LoVo (cell line): Measurements from ENCODE around the gene TOR1AIP2.
"Not testable (repeated sequence)": the region's sequence is repeated elsewhere in the genome, so short reads cannot be mapped to it uniquely, and the experiment has no call there.

ENCODE experiments used
- DNase-seq: peaks from one replicate; pipeline ENCODE4 v3.0.0-alpha.2; 2016; ENCODE audit warnings: low spot score

Gene TOR1AIP2

DNA sequence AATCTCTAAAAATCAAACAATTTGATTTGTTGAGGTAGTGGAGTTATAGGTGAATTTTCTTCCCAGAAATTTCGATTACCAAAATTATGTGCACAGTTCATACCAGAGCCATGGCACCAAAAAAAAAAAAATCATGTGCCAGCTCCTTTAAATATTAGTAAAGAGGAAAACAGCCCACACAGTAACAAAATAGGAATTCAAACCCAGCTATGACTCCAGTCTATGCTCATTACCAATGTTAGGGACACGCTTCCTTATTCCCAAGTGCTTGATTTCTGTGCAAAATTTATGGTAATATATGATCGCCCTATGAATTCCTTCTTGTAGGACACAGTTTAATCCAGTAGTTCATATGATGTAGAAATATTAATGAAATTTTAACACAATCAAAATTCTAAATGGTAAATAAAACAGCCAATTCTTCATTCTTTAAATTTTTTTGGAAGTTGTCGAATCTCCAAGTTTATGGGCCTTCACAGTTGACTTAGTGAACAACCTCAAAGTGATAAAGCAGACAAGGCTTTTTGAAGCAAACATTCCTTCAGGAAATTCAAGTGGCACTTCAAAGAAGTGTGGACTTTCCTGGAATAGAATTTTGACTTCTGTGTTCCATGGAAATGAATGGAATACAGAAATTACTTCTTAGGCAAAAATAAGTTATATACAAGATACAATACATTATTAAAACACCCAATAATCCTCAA, 1.9 kb downstream of the TOR1AIP2 start:
- DNase-seq, result no peak

DNA sequence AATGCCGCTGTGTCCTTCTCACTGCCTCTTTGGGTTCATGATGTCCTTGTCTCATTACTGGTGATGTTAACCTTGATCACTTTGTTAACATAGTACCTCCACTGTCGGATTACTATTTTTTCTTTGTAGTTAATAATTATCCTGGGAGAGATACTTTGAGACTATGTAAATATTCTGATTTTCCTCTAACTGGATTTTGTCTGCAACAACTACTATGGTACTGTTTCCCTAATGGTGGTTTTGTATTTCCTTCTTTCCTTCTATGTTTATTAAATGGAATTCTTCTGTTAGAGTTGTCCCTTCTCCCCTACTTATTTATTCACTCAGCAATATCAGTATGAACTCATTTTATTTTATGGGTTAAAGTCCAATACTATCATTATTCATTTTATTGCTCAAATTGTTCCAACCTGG, 4.2 kb downstream of the TOR1AIP2 start:
- DNase-seq, result no peak

DNA sequence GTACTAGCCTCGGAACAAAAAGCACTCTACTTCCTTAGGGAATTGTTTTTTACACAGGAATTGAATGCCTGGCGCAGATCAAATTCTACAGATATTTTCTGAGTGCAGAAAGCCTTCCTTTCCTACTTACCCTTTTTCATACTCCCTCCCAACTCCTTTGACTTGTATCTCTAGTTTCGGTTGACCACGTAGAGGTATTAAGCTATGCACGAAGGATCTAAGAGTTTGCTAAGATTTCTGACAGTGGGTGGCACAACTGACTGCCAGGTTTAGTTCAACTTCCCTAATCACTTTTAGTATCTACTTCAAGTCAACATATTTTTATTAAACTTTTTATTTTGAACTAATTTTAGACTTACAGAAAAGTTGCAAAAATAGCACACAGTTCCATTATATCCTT, 5.0 kb downstream of the TOR1AIP2 start:
- DNase-seq, result no peak

DNA sequence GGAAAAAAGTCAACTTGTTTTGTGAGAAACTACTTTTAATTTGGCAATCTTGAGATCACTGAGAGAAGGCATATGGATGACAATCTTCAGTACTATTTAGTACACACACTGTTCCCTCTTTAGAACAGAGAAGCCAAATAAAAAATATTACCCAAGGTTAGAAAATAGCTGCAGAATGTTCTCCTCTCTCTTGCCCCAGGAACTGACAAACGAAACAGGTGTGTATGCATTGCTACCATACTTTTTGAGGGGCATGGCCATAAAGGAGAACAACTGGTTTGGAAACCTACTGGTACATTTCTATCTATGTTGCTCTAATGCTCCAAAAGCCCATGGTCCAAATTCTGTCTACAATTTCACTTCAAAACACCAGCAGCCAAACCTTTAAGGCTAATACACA, 5.7 kb downstream of the TOR1AIP2 start:
- DNase-seq, result no peak

DNA sequence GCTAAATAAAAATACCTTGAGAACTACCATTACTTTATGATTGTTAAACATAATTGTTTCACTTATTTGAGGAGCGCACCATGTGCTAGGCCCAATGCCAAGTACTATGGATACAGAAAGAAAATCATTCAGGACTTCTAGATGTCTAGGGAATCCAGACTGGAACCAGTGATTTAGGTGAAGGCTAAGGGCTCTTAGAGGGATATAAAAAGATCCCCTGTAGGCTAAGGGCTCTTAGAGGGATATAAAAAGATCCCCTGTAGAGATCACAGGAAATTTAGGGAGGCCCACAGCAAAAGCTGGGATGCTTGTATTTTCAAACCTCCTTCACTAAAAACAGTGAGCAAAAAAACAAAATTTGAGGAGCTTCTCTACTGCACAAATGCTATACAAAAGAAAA, 6.7 kb downstream of the TOR1AIP2 start:
- DNase-seq, result no peak

DNA sequence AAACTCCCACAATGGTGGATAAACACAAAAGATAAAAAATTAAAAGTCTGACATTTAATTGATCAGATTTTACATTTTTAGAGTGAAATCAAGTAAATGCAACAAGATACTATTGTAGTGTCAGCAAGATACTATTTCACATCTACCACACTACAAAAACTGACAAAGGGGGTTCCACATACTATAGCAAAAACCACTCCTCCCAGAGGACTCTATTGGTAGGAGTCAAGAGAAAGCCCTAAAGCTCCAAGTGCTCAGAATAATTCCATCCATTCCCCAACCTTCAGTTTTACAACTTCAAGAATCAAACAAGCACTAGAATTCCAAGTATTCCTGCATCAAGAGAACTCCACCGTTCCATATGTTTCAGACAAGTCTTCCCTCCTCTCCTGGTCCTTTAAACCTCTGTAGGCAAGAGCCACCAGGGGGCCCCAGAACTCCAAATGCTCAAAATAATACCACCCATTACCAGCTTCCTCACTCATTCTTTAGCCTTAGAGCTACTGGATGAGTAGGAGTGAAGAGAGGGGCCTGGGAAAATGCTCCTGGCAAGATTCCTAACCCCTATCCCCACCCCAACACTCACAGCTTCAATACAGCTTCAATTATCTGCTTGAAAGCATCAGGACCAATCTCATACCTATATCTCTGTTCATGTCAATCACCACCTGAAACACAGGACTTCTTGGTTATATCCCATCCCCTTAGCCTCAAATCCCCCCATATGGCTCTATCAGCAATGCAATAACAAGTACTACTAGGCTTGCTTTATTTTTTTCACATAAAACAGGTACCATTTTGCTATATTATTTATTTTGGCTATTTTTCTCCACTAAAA, 9.9 kb downstream of the TOR1AIP2 start:
- peak; percentile 32 for DNase-seq

DNA sequence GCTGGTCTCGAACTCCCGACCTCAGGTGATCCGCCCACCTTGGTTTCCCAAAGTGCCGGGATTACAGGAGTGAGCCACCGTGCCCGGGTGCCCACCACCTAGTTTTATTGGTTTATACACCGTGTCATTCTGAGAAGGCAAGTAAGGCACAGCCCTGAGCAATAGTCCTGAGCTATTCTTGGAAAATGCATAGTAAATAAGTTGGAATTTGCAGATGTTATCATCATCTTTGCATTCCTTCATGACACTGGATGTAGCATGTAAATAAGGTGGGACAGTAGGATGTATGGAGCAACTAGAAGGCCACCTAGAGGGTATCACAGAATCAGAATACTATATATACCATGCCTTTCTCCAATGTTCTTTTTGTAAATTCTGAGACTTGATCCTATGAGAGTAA, 11.0 kb downstream of the TOR1AIP2 start:
- DNase-seq, result no peak

DNA sequence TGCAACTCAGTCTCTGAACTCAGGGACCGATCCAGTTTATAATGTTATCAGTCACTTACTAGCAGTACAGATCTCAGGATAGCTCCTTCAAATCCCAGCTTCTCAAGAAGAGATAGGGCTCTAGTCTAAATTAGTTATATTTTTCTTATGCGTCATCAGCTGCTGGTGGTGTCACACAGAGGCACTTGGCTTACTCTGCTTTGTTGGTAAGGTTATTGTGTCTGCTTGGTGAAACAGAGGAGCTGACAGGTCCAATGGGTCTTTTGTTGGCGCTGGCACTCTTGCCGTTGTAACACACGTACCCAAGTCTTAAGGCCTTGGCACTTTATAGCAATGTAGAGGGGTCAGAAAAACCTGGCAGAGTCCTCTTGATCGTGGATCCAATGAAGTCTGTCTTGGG, 12.2 kb downstream of the TOR1AIP2 start:
- DNase-seq, result no peak

DNA sequence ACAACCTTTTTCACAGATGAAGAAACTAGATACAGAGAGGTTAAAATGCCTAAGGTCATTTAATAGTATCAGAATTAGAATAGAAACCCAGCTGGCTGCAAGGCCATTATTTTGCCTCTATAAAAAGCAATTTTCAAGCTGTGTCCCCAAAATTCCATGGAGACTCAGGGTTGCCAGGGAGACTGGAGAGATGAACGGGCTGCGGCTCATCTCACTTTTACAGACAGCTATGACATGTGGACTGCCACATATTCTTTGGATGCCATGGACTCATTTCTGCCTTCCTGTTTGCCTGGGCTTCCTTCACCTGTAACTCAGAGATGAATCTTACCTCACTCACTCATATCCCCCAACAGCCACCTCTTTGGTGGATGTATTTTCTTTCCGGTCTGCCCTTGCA, 17.0 kb downstream of the TOR1AIP2 start:
- DNase-seq, result no peak

DNA sequence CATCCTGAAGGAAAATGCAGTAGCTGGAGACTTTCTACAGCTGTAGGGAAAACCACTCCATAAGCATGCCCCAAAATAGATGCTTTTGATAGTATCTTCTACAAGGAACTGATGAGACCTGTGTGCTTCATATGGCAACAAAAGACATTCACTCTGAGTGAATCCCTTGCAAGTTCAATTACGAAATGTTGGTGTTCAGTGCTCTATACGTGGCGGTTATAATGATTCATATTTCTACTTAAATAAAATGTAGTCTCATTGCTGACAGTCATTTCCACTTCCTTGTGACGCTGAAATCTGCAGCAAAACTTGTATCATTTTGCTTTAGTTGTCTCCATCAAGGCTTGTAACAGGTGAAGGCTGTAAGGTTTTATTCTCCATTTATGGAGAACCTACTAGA, 20.6 kb downstream of the TOR1AIP2 start:
- no peak for DNase-seq

DNA sequence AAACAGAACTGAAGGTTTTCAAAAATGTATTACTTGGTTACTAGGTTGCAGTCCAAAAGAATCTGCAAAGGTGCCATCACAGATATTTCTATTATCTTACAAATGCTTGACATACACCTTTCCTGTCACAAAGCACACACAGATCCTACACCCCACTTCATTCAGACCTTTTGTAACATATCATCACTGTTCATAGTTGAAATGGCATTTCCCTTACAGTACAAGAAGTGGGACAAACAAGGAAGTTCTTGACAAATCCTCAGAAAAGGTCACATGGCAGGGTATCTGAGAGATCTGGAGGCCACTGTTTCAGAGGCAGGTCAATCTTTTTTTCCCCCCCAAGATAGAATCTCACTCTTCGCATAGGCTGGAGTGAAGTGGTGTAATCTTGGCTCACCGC, 21.3 kb downstream of the TOR1AIP2 start:
- DNase-seq, result no peak

DNA sequence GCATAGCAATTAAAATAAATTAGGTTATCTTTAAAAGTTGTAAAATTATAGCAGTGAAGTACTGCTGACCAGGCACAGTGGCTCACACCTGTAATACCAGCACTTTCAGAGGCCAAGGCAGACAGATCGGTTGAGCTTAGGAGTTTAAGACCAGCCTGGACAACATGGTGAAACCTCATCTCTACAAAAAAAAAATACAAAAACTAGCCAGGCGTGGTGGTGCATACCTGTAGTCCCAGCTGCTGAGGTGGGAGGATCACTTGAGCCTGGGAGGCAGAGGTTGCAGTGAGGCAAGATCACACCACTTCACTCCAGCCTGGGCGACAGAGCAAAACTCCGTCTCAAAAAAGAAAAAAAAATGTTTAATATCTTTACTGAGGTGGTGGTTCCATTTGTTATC, 21.8 kb downstream of the TOR1AIP2 start:
- not testable (repeated sequence) for DNase-seq

DNA sequence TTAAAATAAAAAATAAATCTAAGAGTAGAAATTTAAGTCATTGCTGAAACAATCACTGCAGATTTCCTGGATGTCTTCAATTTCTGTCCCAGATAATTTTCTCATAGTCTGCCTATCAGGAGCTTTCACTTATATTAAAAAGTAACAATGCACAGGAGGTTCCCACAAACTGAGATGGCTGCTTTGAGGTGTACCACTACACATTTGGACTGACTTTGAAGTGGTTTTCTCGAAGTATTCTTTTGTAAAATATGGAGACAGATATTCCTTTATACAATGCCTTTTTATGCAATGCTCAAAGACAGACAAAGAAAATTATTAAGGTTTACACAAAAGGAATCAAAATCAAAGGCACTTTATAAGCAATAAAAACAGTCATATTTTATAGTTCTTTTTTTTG, 24.5 kb downstream of the TOR1AIP2 start:
- no peak for DNase-seq

DNA sequence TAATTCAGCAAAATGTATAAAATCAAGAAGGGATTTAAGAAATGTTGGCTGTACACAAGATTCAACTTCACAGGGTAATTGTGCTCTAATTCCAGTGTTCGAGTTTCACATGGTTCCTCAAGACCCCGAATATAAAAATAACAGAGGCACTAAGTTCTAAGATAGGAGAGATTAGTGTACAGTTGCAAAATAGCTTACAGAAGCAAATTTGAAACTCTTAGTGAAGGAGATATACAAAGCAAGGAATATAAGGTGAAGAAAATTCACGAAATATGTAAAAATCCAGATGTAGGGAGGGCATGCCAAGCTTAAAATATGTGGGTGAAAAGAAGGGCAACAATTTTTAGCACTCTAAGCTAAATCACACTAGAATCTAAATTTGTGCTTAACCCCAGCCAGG, 29.4 kb downstream of the TOR1AIP2 start:
- no peak for DNase-seq

DNA sequence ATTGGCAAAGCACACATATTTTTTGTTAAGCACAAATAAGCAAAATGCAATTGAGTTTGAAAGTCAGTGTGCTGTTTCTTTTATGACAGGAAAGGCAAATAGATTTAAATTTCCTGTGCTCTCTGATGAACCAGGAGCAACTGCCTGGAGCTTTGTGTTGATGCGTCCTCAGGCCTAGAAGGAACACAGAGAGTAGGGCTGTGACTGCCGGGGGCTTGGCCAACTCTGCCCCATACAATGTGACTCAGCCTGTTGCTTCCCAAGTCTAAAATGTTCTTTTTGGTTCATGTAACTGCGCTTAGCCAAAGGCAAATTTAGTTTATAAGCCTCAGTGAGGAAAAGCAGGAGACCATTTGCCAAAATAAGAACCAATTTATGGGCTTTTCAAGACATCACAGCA, 37.5 kb downstream of the TOR1AIP2 start:
- no peak for DNase-seq

DNA sequence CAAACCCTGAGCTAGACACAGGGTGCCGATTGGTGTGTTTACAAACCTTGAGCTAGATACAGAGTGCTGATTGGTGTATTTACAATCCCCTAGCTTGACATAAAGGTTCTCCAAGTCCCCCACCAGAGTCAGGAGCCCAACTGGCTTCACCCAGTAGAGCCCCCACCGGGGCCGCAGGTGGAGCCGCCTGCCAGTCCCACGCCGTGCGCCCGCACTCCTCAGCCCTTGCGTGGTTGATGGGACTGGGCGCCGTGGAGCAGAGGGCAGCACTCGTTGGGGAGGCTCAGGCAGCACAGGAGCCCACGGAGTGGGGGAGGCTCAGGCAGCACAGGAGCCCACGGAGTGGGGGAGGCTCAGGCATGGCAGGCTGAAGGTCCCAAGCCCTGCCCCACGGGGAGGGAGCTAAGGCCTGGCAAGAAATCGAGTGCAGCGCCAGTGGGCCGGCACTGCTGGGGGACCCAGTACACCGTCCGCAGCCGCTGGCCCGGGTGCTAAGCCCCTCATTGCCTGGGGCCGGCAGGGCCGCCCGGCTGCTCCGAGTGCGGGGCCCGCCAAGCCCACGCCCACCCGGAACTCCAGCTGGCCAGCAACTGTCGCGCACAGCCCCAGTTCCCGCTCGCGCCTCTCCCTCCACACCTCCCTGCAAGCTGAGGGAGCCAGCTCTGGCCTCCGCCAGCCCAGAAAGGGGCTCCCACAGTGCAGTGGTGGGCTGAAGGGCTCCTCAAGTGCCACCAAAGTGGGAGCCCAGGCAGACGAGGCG, 40.7 kb downstream of the TOR1AIP2 start:
- DNase-seq, result not testable (repeated sequence)

DNA sequence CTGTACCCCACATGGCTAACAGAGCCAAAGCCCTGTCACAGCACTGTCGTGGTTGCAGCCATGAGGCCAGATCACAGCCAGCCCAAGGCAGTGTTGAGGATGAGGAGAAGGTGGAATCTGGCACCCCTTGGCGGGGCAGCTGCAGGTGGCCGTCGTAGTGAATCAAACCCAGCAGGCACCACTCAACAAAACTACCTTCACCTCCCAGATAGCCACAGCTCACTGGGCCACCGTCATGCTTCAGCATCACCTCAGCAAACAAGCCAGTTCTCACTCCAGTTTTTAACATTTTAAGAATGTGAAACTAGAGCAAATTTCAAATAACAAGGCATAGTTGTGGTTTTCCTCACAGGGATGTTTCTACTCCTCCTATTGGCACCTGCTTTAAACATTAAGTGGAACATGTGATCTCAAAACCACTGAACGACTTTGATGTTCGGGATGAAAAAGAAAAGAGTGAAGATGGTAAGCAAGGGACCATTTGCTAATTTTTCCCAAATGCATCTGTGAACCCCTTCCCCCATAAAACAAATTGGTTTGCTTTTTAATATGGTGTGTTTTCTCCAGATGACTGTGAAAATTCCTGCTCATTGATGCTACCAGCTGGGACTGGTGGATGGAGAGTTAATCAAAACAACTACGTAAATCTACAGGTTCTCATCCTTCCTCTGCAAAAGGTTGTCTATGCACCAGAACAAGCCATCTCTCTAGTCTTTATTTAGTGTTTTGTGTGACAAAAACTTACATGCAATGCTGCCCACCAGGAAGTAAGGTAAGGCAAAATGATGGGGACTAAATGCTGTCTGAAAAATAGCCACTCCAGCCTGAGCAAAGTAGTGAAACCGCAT, 45.5 kb downstream of the TOR1AIP2 start:
- DNase-seq, result no peak

DNA sequence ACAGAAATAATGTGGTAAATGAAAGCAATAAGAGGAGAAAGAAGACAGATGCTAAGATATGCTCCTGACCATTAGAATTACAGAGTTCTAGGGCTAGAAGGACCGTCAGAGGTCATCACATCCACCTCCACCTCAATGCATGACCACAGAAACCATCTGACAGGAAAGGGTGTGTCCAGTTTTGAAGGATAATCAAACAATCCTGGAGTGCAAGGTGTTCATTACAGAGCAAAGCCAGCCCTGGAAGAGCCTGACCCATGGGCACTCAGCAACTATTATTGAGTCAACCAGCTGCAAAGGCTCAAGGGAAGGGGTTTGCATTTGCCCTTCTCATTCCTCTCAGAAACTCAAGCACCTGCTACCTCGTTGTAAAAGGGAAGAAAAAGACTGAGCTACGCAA, 46.4 kb downstream of the TOR1AIP2 start:
- DNase-seq, result no peak

DNA sequence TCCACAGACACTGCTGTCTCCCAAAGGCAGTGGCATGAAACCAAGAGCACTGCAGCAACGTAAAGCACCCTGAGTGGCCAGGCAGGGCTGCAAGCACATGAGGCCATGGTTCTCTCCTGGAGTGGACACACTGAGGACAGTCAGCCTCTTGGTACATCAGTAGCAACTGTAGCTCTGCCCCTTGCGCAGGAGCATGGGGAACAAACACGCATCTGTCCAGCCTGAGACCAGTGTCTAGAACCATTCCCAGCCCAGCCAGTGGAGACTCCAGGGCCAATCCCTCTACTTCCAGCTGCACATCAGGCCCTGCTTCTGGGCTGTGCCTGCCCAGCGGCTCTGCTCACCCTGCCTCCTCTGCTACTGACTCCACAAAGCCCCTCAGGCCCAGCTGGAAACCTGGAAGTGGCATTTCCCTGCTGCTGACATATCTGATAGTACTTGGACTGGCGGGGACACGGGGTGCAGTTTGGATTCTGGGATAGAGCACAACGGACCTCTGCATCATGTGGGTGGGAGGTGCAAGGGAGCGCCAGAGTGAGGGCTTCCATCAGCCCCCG, 49.0 kb downstream of the TOR1AIP2 start:
- DNase-seq, result no peak

DNA sequence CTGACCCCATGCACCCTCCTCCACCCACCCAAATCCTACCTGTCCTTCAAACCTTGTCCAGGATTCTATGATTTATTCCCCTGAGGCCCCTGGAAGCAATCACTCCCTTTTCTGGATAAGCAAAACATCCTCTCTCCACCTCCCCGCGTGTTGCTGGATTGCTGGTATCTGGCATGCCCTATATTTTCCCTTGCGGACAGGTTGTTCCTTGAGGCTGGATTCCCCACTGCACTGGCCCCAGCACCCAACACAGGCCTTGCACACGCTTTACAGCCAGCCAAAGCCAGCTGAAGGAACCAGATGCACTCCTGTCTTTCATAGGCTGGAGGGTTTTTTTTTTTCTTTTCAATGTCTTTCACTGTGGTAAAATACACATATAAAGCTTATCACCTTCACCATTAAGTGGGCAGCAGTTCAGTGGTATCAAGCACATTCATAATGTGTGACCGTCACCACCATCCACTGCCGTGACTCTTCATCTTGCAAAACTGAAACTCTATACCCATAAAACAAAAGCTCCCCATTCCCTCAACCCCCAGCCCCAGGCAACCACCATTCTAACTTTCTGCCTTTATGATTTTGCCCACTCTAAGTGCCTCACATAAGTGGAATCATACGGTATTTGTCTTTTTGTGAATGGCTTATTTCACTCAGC, 50.9 kb downstream of the TOR1AIP2 start:
- DNase-seq, result no peak

DNA sequence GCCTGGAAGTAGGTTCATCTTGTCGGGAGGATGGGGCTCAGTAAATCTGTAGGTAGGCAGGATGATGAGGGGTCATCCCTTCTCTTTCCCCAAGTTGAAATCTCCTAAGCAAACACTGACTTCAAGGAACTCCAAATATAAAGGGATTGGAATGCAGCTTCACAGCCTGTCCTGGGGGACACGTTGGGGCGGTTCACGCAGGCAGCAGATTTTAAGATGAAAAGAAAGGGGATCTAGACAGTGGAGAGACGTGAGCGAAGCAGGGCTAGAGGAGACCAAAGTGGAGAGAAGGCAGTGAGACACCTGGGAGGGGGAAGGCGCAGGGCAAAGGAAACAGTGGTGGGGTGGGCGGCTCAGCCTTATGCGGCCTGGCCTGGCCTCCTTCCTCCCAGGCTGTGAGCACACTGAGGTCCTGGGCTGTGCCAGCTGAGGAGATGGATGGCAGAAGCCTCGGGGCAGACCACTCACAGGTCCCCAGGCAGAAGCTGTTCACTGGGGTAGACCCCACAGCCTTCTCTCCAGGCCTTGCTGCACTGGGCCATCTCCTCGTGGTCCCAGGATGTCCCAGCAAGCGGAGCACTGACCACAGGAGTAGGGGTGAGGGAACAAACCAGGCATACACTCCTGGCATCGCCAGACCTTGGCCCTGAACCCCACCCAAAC, 51.7 kb downstream of the TOR1AIP2 start:
- no peak for DNase-seq
